SH-SY5Y (cell line): ENCODE measurements around the gene ULBP2.

ENCODE experiments used
- GATA2 ChIP-seq: IDR thresholded peaks from 2 replicates; pipeline ENCODE4 v1.6.1; 2011; ENCODE audit warnings: mild to moderate bottlenecking, low read depth, low read length
- GATA3 ChIP-seq: IDR thresholded peaks from 2 replicates; pipeline ENCODE4 v1.6.1; 2011; ENCODE audit warnings: low read depth, mild to moderate bottlenecking, low read length, moderate library complexity

DNA sequence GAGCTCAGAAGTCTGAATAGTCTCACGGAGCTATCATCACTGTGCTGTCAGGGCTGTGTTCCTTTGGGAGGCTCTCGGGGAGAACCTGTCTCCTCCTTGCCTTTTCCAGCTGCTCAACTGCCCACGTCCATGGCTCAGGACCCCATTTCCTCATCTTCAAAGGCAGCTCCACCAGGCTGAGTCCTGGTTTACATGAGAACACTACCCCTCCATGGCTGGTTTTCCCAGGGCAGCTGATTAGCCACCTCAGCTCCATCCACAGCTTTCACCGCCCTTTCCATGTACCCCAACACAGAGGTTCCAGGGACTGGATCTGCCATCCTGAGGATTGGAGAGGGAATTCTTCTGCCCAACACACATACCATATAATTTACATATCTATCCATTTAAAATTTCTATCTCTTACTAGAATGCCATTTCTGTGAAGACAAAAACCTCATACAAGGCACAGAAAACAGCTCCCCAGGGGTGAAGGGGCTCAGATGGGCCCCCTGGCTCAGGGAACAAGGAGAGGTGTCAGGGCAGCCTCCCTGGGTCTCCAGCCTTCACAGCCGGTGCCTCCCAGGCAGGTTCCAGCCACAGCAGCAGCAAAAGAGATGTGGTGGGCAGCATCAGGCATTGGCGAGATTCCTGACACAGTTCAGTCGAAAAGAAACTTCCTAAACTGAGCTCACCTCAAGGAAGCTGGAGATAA, 41.7 kb upstream of the ULBP2 start:
- TF ChIP-seq GATA3, result no peak
- no peak for TF ChIP-seq GATA2
